Measurements from ENCODE around the gene TREX2. TPM values are rescaled to one million over a fixed set of nuclear protein-coding genes. Genes with fewer than 3 reads are reported as not detected.

Gene TREX2
- total RNA-seq, 1 donor from 2014 or later: 0.80 TPM

GRCh38 chrX:153488231-153488914 is 42.5 kb upstream of the TREX2 start:
- no peak for DNase-seq (ENCODE audit: low spot score)
- Mint-ChIP-seq H3K4me1 (ENCODE audit: low read depth) (peaks cover 73% of the 10 kb centered on the region), H3K36me3 (ENCODE audit: low read depth) (no peaks in the 10 kb centered on the region), H3K4me3 (ENCODE audit: unreplicated experiment) (peak overlapping the region; percentile 16), H3K27ac (ENCODE audit: unreplicated experiment) (peak overlapping the region; percentile 87), H3K27me3 (ENCODE audit: low read depth) (no peaks in the 10 kb centered on the region), H3K9me3 (ENCODE audit: low read depth) (peaks cover 2% of the 10 kb centered on the region)
- TF ChIP-seq CTCF (IDR thresholded peaks at IDR 0.05): no peak

- Mint-ChIP-seq H3K36me3 (ENCODE audit: low read depth) (no peaks in the 10 kb centered on the region), H3K9me3 (ENCODE audit: low read depth) (peaks cover 2% of the 10 kb centered on the region), H3K4me1 (ENCODE audit: low read depth) (peaks cover 66% of the 10 kb centered on the region), H3K4me3 (ENCODE audit: unreplicated experiment) (peak overlapping the region; percentile 31), H3K27me3 (ENCODE audit: low read depth) (no peaks in the 10 kb centered on the region), H3K27ac (ENCODE audit: unreplicated experiment) (peak overlapping the region; percentile 87)
- TF ChIP-seq CTCF (IDR thresholded peaks at IDR 0.05): no peak
- DNase-seq (ENCODE audit: low spot score): no peak
These were observed 41.8 kb upstream of the TREX2 start for GRCh38 chrX:153487590-153488071.

- Mint-ChIP-seq H3K4me1 (ENCODE audit: low read depth) (peaks cover 54% of the 10 kb centered on the region), H3K27ac (ENCODE audit: unreplicated experiment) (no peak overlapping the region)
- TF ChIP-seq CTCF (IDR thresholded peaks at IDR 0.05): no peak
These were observed 40.3 kb upstream of the TREX2 start for GRCh38 chrX:153486171-153486570.

GRCh38 chrX:153485396-153486080 is 39.7 kb upstream of the TREX2 start:
- H3K27me3 Mint-ChIP-seq (ENCODE audit: low read depth): no peaks in the 10 kb centered on the region
- no peaks in the 10 kb centered on the region for H3K36me3 Mint-ChIP-seq (ENCODE audit: low read depth)
- H3K27ac Mint-ChIP-seq (ENCODE audit: unreplicated experiment): peak overlapping the region; percentile 17

More at GRCh38 chrX:153486171-153486570, 40.3 kb upstream of the TREX2 start:
- no peaks in the 10 kb centered on the region for H3K36me3 Mint-ChIP-seq (ENCODE audit: low read depth)
- no peak for DNase-seq (ENCODE audit: low spot score)
- H3K4me3 Mint-ChIP-seq (ENCODE audit: unreplicated experiment): no peak overlapping the region
- H3K27me3 Mint-ChIP-seq (ENCODE audit: low read depth): no peaks in the 10 kb centered on the region
- H3K9me3 Mint-ChIP-seq (ENCODE audit: low read depth): peaks cover 2% of the 10 kb centered on the region

More at GRCh38 chrX:153485396-153486080, 39.7 kb upstream of the TREX2 start:
- Mint-ChIP-seq H3K4me3 (ENCODE audit: unreplicated experiment) (no peak overlapping the region), H3K9me3 (ENCODE audit: low read depth) (peaks cover 2% of the 10 kb centered on the region), H3K4me1 (ENCODE audit: low read depth) (peaks cover 48% of the 10 kb centered on the region)
- TF ChIP-seq CTCF (IDR thresholded peaks at IDR 0.05): no peak
- DNase-seq (ENCODE audit: low spot score): no peak
